Daoy (cell line): ENCODE results near the gene TOMM34. TPM values are rescaled to one million over a fixed set of nuclear protein-coding genes. Genes with fewer than 3 reads are reported as not detected.

Source experiments
- DNase-seq: peaks from one replicate; pipeline ENCODE4 v3.0.0-alpha.2; 2015; ENCODE audit warnings: low read depth
- total RNA-seq: library from RNA; depleted of rRNA; stranded (reverse); fragments of >200 nt; shearing (Covaris generic); gene quantifications from 2 replicates; pipeline ENCODE4 v1.2.3, GENCODE V29; 2014; rRNA removed

TOMM34 gene
- total RNA-seq, 1 experiment from 2014 or later = 77.5 TPM

DNA sequence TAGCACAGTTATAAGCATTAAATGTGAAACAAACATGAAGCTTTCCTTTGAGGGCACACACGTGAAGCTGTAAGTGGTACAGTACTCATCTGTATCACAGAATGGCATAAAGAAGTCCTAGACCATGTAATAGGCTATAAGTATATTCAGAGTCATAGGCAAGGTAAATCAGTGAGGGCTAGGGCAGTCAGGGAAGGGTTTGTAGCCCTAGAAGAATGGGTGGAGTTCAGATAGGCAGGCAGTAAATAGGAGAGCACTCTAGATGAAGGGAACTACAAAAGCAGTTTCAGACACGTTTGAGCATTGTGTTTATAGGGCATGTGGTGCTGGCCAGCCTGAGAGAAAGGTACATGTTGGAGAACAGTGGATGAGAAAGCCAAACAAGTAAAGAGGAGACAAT lies 65.2 kb downstream of the TOMM34 start:
- DNase-seq = no peak

Other genes with a start within 250 kb of the TOMM34 start
- gene CCN5, start 245.0 kb downstream of the TOMM34 start, total RNA-seq = not detected in 2 replicates
- 1.3 TPM in 1 of 2 replicates, not detected in the other for gene KCNK15, start 214.5 kb downstream of the TOMM34 start, total RNA-seq
- gene RIMS4, start 149.9 kb downstream of the TOMM34 start, total RNA-seq = 2.0 and 2.1 TPM in 2 replicates
- gene YWHAB, start 74.7 kb downstream of the TOMM34 start, total RNA-seq = 58.3 and 62.8 TPM in 2 replicates
- gene PABPC1L, start 50.3 kb downstream of the TOMM34 start, total RNA-seq = 1.2 and 2.9 TPM in 2 replicates
- 20.8 and 25.0 TPM in 2 replicates for gene STK4, start 6.1 kb upstream of the TOMM34 start, total RNA-seq
- gene KCNS1, start 140.7 kb upstream of the TOMM34 start, total RNA-seq = not detected in 2 replicates
- not detected in 2 replicates for gene WFDC5, start 154.8 kb upstream of the TOMM34 start, total RNA-seq
- not detected in 2 replicates for gene WFDC12, start 164.1 kb upstream of the TOMM34 start, total RNA-seq
- not detected in 2 replicates for gene PI3, start 214.5 kb upstream of the TOMM34 start, total RNA-seq
- not detected in 2 replicates for gene SEMG1, start 246.6 kb upstream of the TOMM34 start, total RNA-seq